SH-SY5Y (cell line): Measurements from ENCODE around the gene CD1D.

Experiments
- GATA2 ChIP-seq: IDR thresholded peaks from 2 replicates; pipeline ENCODE4 v1.6.1; 2011; ENCODE audit warnings: mild to moderate bottlenecking, low read depth, low read length
- GATA3 ChIP-seq: IDR thresholded peaks from 2 replicates; pipeline ENCODE4 v1.6.1; 2011; ENCODE audit warnings: low read depth, mild to moderate bottlenecking, low read length, moderate library complexity

The CD1D gene

GRCh38 chr1:158180741-158181576 lies at the start of gene CD1D:
CD1D (plus strand) TSS chr1:158180895; CDS start chr1:158181102, 207 bp downstream.
- TF ChIP-seq GATA3 (no peak), GATA2 (no peak)

GRCh38 chr1:158131217-158131616 lies 49.5 kb upstream of the CD1D start:
- TF ChIP-seq GATA3 (no peak), GATA2 (no peak)

GRCh38 chr1:158140764-158141192 lies 39.9 kb upstream of the CD1D start:
- no peak for TF ChIP-seq GATA2

- TF ChIP-seq GATA2 = no peak
Observed at GRCh38 chr1:158145173-158145719, 35.4 kb upstream of the CD1D start.

GRCh38 chr1:158146165-158146564 lies 34.5 kb upstream of the CD1D start:
- TF ChIP-seq GATA2 = no peak
- TF ChIP-seq GATA3 = no peak

GRCh38 chr1:158146739-158147138 lies 34.0 kb upstream of the CD1D start:
- TF ChIP-seq GATA2 (no peak), GATA3 (no peak)

GRCh38 chr1:158147401-158147800 lies 33.3 kb upstream of the CD1D start:
- no peak for TF ChIP-seq GATA3
- no peak for TF ChIP-seq GATA2

GRCh38 chr1:158147869-158148268 lies 32.8 kb upstream of the CD1D start:
- TF ChIP-seq GATA3 = no peak
- TF ChIP-seq GATA2 = no peak

- TF ChIP-seq GATA2 = no peak
- no peak for TF ChIP-seq GATA3
Observed at GRCh38 chr1:158148468-158148867, 32.2 kb upstream of the CD1D start.

GRCh38 chr1:158149175-158149574 lies 31.5 kb upstream of the CD1D start:
- TF ChIP-seq GATA3 = no peak
- no peak for TF ChIP-seq GATA2

GRCh38 chr1:158149577-158150269 lies 31.0 kb upstream of the CD1D start:
- no peak for TF ChIP-seq GATA3
- no peak for TF ChIP-seq GATA2

GRCh38 chr1:158150523-158150922 lies 30.2 kb upstream of the CD1D start:
- TF ChIP-seq GATA3 (no peak), GATA2 (no peak)

GRCh38 chr1:158153179-158153578 lies 27.5 kb upstream of the CD1D start:
- TF ChIP-seq GATA2 (no peak), GATA3 (no peak)

- TF ChIP-seq GATA3 = no peak
- TF ChIP-seq GATA2 = no peak
Observed at GRCh38 chr1:158153746-158154444, 26.8 kb upstream of the CD1D start.

GRCh38 chr1:158154501-158154900 lies 26.2 kb upstream of the CD1D start:
- TF ChIP-seq GATA2 (no peak), GATA3 (no peak)
